ENCODE data around the gene GPD1L. TPM values are rescaled to one million over a fixed set of nuclear protein-coding genes. Genes with fewer than 3 reads are reported as not detected.

GPD1L gene
- total and polyA plus RNA-seq, 2 of the 4 experiments (the other 2 are of a cell fraction) = 3.9 to 7.9 TPM

DNA sequence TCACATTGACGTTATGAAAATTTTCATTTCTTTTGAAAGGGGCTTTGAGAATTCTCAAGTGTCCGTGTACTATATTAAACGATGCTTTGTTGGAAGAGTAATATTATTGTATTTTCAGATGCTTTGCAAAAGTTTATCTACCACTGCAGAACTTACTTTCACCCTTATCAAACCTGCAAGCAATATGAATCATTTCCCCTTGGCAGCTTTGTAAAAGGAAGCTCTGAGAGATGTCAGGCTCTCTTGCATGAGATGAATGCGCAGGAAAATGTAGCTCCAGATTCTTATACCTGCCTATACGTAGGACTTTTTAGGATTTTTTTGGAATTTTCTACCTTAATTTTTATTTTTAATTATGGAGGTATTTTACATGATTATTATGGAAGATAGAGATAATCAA lies 34.5 kb downstream of the GPD1L start:
- H3K9me1 ChIP-seq (ENCODE audit: insufficient read depth, low read length) = peaks cover 4% of the 10 kb centered on the region; the same call in 1 of the 2 replicates
- H2AK5ac ChIP-seq (ENCODE audit: low read depth, low read length) = no peak overlapping the region
- no peak overlapping the region for H3K4ac ChIP-seq (ENCODE audit: low read depth, low read length)
- no peak overlapping the region for H3K23ac ChIP-seq (ENCODE audit: low read depth, low read length)
- no peak overlapping the region for H3K56ac ChIP-seq (ENCODE audit: extremely low read depth, insufficient read depth, low read length)
- ATAC-seq (ENCODE audit: low read depth) (no peak), DNase-seq (peak; percentile 8)
- no peaks in the 10 kb centered on the region for H3K79me1 ChIP-seq (ENCODE audit: low read depth in 1 of 2, low read length in 2 of 2)
- H3K4me1 ChIP-seq (ENCODE audit: control insufficient read depth, insufficient read depth, low read length) = peaks cover 5% of the 10 kb centered on the region
- intact Hi-C loops (cut with micrococcal nuclease) (loop anchor here (10.0 kb wide), 1 partner anchor 776 kb away; no protein-coding TSS in a partner anchor), dilution Hi-C loops (cut with HindIII; ENCODE audit: low sequenced_read_pairs, unreplicated experiment) (no loop called here), in situ Hi-C loops (cut with MboI; ENCODE audit: low sequenced_read_pairs) (loop anchor here (25.0 kb wide), 1 partner anchor 529 kb away; no protein-coding TSS in a partner anchor)
- peaks cover 1% of the 10 kb centered on the region; the same call in 1 of the 2 replicates for H3K27me3 ChIP-seq (ENCODE audit: control insufficient read depth, insufficient read depth, low read length)
- no peak overlapping the region for H4K8ac ChIP-seq (ENCODE audit: low read depth in 2 of 2, low read length in 2 of 2)
- H3K36me3 ChIP-seq (ENCODE audit: control insufficient read depth, insufficient read depth, low read length) = no peaks in the 10 kb centered on the region
- no peak overlapping the region for H4K5ac ChIP-seq (ENCODE audit: low read depth, low read length)
- H3K18ac ChIP-seq (ENCODE audit: low read depth, low read length) = no peak overlapping the region
- no peak overlapping the region for H2BK5ac ChIP-seq (ENCODE audit: low read depth, low read length, poor library complexity, severe bottlenecking)
- no peak overlapping the region for H3K27ac ChIP-seq (ENCODE audit: insufficient read depth, low read length)
- POLR2A ChIA-PET (ENCODE audit: unreplicated experiment) = no interaction called here
- H2AK9ac ChIP-seq (replicated peaks; ENCODE audit: low read depth, low read length, poor library complexity) = no peak overlapping the region
- CTCF ChIA-PET = no interaction called here
- no peak overlapping the region for H3K4me2 ChIP-seq (ENCODE audit: low read depth, low read length)
- WGBS, 2 experiments (ENCODE audit: extremely low coverage in 2 of 2, insufficient read length in 1 of 2) = no CpG with 5 or more reads among the region's 5 CpGs
- no peak overlapping the region for H3K14ac ChIP-seq (replicated peaks; ENCODE audit: low read depth, low read length)
- H3K9me3 ChIP-seq (ENCODE audit: control insufficient read depth, insufficient read depth, low read length) = no peaks in the 10 kb centered on the region
- BruUV-seq (replicated peaks) = no TSS peak
- no peak overlapping the region for H3K4me3 ChIP-seq (ENCODE audit: insufficient read depth, low read depth, low read length)
- H4K20me1 ChIP-seq (ENCODE audit: insufficient read depth, low read length) = no peaks in the 10 kb centered on the region
- H3K9ac ChIP-seq (ENCODE audit: low read depth, low read length) = no peak overlapping the region
- H2AFZ ChIP-seq (replicated peaks; ENCODE audit: low read length, poor library complexity) = no peak overlapping the region
- H2BK20ac ChIP-seq (ENCODE audit: low read depth, low read length) = no peak overlapping the region
- TF ChIP-seq CEBPB (IDR thresholded peaks at IDR 0.05; ENCODE audit: low read depth, low read length) (no peak), MXI1 (IDR thresholded peaks at IDR 0.05; ENCODE audit: borderline replicate concordance, low read depth, low read length) (no peak), CHD1 (IDR thresholded peaks at IDR 0.05; ENCODE audit: low read depth, low read length) (no peak), MAFK (IDR thresholded peaks at IDR 0.05; ENCODE audit: low read depth, low read length) (no peak)
- H2BK120ac ChIP-seq (ENCODE audit: low read depth, low read length) = no peak overlapping the region
- H2BK15ac ChIP-seq (ENCODE audit: low read depth, low read length) = no peak overlapping the region
- no peak overlapping the region for H4K91ac ChIP-seq (ENCODE audit: insufficient read depth, low read depth, low read length)
